ENCODE measurements around the gene IL12RB1.

The IL12RB1 gene

GRCh38 chr19:18086590-18087138 lies at the start of gene IL12RB1:
IL12RB1 (minus strand) TSS chr19:18086934; CDS start chr19:18086823, 111 bp downstream.
- no peak for DNase-seq

GRCh38 chr19:18135712-18136584 lies 49.2 kb upstream of the IL12RB1 start:
- DNase-seq, result peak; percentile 21

DNA sequence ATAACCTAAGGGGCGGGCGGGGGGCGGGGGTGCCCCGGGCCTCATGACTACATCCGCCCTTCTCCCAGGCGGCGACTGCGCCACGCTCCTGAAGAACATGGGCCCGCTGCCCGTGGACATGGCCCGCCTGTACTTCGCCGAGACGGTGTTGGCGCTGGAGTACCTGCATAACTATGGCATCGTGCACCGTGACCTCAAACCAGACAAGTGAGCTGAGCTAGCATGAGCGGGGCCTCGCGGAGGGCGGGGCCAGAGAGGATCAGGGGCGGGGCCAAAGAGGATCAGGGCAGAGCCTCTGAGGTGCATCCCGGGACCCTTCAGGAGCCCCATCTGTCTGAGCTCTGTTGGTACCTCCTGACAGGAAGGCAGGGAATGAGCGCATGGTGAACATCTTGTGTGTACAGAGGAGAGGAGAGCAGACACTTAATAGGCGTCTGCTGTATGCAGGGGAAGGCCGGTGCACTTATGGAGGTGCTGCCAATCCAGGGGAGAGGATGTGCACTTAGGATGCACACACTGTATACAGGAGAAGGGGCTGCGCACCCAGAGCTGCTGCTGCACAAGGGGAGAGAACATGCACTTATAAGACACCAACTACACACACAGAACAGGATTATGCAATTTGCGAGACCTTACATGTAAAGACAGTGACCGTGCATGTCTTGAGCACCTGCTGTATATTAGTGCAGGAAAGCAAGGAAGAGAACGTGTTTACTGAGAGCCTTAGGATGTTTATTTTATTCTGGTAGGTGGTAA lies 45.3 kb upstream of the IL12RB1 start:
- DNase-seq, result no peak

DNA sequence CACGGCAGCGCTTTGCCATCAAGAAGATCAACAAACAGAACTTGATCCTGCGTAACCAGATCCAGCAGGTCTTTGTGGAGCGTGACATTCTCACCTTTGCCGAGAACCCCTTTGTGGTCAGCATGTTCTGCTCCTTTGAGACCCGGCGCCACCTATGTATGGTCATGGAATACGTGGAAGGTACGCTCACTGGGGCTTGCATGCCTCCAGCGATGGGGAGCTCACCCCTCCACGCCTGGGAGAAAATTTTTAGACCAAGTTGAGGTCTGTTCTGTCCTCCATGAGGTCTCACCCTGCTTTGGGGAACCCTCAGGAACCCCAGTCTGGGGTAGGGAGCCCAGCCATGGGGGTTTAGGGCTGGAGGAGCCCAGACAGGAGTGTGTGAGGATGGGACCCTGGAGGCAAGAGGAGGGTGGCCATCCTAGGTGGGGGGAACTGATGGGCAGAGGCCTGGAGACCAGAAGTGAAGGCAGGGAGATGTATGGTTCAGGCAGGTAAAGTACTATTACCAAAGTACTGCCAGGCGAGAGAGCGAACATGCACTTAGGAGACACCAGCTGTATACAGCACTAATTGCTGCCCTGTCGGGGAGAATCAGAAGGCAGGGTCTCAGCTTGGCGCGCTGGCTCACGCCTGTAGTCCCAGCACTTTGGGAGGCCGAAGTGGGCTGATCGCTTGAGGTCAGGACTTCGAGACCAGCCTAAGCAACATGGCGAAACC lies 43.9 kb upstream of the IL12RB1 start:
- no peak for DNase-seq

DNA sequence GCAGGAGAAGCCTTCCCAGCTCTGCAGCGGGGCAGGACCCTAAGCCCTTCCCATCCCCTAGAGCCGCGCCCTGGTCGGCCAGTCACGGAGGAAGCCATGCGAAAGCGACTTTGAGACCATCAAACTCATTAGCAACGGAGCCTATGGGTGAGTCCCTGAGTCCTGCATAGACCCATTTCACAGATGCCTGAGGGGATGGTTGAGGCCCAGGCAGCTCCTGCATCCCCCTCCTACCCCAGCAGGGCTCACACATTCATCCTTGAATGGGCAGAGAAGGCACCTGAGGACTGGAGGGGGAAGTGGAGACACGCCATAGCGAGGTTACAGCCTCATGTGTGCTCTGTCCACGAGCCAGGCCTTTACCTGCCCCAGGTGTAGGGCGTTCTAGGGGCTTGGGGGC lies 42.1 kb upstream of the IL12RB1 start:
- DNase-seq, result no peak

DNA sequence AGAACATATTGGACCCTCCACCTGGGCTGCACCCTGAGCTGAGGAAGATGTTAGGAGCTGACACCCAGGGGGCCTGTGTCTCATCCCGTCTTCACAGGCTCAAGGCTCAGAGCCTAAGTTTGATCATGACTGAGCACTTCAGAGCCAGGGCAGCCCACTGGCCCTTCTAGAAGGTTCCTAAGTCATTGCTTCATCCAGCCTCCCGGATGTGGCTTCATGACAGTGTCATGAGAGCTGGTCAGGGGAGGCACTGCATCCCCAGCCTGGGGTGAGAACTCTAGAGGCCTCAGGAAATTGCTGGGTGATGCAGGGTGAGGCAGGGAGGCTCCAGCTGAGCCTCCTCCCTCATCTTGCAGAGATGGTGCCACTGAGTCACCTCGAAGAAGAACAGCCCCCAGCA lies 41.3 kb upstream of the IL12RB1 start:
- no peak for DNase-seq

- no peak for DNase-seq
These were observed 39.4 kb upstream of the IL12RB1 start for GRCh38 chr19:18126097-18126496.

- no peak for DNase-seq
These were observed 37.1 kb upstream of the IL12RB1 start for GRCh38 chr19:18123819-18124218.

DNA sequence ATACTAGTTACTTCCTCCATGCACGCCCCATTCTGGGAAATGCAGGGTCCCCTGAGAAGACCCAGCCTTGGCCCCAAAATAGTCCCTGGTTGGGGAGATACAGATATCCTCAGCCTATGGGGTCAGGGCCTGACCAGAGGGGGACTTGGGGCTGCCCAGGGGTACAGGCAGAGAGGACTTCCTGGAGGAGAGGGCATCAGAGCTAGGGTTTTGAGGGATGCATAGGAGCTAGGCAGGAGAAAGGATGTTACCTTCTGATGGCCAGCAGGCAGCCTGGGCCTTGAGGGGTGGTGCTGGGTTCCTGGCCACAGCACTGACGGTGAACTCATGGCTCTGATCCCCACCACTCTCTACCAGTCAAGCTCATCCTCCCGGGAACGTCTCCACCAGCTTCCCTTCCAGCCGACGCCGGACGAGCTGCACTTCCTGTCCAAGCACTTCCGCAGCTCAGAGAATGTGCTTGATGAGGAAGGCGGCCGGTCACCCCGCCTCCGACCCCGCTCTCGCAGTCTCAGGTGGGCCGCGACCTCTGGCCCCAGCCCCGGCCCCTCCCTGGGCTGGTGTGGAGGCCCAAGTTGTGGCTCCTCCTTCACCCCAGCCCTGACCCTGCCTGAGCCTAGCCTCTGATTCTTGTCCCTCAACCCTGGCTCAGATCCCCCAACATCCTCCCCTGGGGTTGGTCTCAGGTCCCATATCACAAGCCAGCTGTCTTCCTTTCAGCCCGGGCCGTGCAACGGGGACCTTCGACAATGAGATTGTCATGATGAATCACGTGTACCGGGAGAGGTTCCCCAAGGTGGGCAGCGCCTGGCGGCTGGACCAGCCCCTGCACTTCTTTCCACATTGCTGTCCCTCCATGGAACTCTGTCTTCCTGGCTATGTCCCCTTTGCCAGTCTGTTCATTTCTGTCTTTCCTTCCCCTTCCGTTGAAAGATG lies 36.4 kb upstream of the IL12RB1 start:
- no peak for DNase-seq

GRCh38 chr19:18122424-18122823 lies 35.7 kb upstream of the IL12RB1 start:
- no peak for DNase-seq

GRCh38 chr19:18121166-18121565 lies 34.4 kb upstream of the IL12RB1 start:
- no peak for DNase-seq

DNA sequence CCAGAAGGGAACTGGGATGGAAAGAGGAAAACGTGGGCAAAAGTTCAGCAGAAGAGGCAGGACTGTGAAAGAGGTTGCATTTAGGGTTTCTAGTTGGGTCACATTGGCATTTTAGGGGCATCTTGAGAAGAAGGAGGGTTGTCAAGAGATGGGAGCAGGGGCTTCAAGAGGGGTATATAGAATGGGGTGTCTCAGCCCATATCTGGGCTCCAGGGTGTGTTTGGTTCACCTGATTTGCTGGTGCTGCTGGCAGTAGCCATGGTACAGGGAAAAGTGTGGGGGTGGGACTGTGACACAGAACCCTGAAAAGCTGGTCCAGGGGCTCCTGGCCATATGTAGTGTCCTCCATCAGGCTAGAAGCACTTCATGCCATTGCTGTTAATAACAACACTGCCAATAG lies 33.4 kb upstream of the IL12RB1 start:
- no peak for DNase-seq

GRCh38 chr19:18119717-18120105 lies 33.0 kb upstream of the IL12RB1 start:
- DNase-seq, result no peak

GRCh38 chr19:18119013-18119716 lies 32.4 kb upstream of the IL12RB1 start:
- no peak for DNase-seq

GRCh38 chr19:18118420-18119012 lies 31.8 kb upstream of the IL12RB1 start:
- DNase-seq, result no peak

GRCh38 chr19:18117692-18118378 lies 31.1 kb upstream of the IL12RB1 start:
- peak; percentile 57 for DNase-seq

GRCh38 chr19:18117364-18117691 lies 30.6 kb upstream of the IL12RB1 start:
- no peak for DNase-seq

GRCh38 chr19:18114483-18114882 lies 27.7 kb upstream of the IL12RB1 start:
- DNase-seq, result no peak

DNA sequence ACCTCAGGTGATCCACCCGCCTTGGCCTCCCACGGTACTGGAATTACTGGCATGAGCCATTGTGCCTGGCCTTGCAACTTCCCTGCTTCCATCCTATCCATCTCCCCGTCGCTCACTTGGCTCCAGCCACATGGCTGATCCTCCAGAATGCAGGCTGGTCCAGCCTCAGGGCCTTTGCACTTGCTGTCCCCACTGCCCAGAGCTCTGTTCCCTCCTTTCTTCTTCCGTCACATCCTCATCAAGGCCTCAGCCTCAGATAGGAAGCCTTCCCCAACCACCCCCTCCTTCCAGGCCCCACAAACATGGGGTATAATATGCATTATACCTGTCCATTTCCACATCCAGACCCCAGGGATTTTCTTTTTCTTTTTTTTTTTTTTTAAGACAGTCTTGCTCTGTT lies 27.1 kb upstream of the IL12RB1 start:
- no peak for DNase-seq

DNA sequence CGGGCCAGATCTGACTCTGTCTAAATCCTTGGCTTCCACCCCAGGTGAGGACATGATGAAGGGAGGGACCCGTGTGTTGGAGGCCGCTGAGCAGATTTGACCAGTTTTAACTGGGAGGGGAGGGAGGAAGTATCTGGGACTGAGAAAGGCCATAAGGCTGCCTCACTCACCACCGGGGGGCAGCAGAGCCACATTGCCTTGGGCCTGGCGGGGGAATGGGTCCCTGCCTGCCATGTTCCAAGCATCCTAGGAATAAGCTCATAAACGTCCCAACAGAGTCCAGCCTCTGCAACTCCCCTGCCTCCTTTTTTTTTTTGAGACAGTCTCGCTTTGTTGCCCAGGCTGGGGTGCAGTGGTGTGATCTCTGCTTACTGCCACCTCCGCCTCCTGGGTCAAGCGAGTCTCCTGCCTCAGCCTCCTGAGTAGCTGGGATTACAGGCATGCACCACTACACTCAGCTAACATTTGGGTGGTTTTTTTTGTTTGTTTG lies 26.3 kb upstream of the IL12RB1 start:
- DNase-seq, result peak; percentile 62

Measured in NCI-H226 (cell line).